ENCODE results near the gene TSPAN9. TPM values are rescaled to one million over a fixed set of nuclear protein-coding genes. Genes with fewer than 3 reads are reported as not detected.
A peak's percentile ranks its signal among the peaks of the same experiment; 100 is the strongest.

Gene TSPAN9
- total RNA-seq, 1 donor from 2014 or later: 49.4 TPM

- Mint-ChIP-seq H3K4me3 (no peak overlapping the region), H3K27ac (peak overlapping the region; percentile 32), H3K36me3 (peaks cover 11% of the 10 kb centered on the region), H3K9me3 (peaks cover 4% of the 10 kb centered on the region), H3K27me3 (ENCODE audit: low read depth) (no peaks in the 10 kb centered on the region), H3K4me1 (peaks cover 20% of the 10 kb centered on the region)
- TF ChIP-seq CTCF (IDR thresholded peaks at IDR 0.05; ENCODE audit: unreplicated experiment): no peak
- DNase-seq (ENCODE audit: low spot score in 2 of 2, unreplicated experiment in 2 of 2): no peak
Observed at GRCh38 chr12:3091382-3092241, 14.4 kb downstream of the TSPAN9 start.

GRCh38 chr12:3092764-3093163, 15.6 kb downstream of the TSPAN9 start:
- Mint-ChIP-seq H3K4me3 (no peak overlapping the region), H3K9me3 (peaks cover 4% of the 10 kb centered on the region), H3K4me1 (peaks cover 25% of the 10 kb centered on the region), H3K36me3 (peaks cover 10% of the 10 kb centered on the region), H3K27me3 (ENCODE audit: low read depth) (no peaks in the 10 kb centered on the region), H3K27ac (peak overlapping the region; percentile 21)
- no peak for DNase-seq (ENCODE audit: low spot score in 2 of 2, unreplicated experiment in 2 of 2)
- no peak for TF ChIP-seq CTCF (IDR thresholded peaks at IDR 0.05; ENCODE audit: unreplicated experiment)

- peaks cover 20% of the 10 kb centered on the region for H3K36me3 Mint-ChIP-seq
- H3K4me3 Mint-ChIP-seq: peak overlapping the region; percentile 41
- TF ChIP-seq CTCF (IDR thresholded peaks at IDR 0.05; ENCODE audit: unreplicated experiment): no peak
- peaks cover 11% of the 10 kb centered on the region for H3K9me3 Mint-ChIP-seq
- H3K27ac Mint-ChIP-seq: peak overlapping the region; percentile 86
- peak; percentile 73 to 82 for DNase-seq (ENCODE audit: low spot score in 2 of 2, unreplicated experiment in 2 of 2)
- H3K4me1 Mint-ChIP-seq: peaks cover 25% of the 10 kb centered on the region
- no peaks in the 10 kb centered on the region for H3K27me3 Mint-ChIP-seq (ENCODE audit: low read depth)
Observed at GRCh38 chr12:3097186-3097804, 20.1 kb downstream of the TSPAN9 start.

- DNase-seq (ENCODE audit: low spot score in 2 of 2, unreplicated experiment in 2 of 2): no peak
- H3K27ac Mint-ChIP-seq: peak overlapping the region; percentile 86
- TF ChIP-seq CTCF (IDR thresholded peaks at IDR 0.05; ENCODE audit: unreplicated experiment): no peak
- peaks cover 28% of the 10 kb centered on the region for H3K4me1 Mint-ChIP-seq
- peaks cover 20% of the 10 kb centered on the region for H3K36me3 Mint-ChIP-seq
- H3K9me3 Mint-ChIP-seq: peaks cover 11% of the 10 kb centered on the region
- H3K27me3 Mint-ChIP-seq (ENCODE audit: low read depth): no peaks in the 10 kb centered on the region
- H3K4me3 Mint-ChIP-seq: peak overlapping the region; percentile 41
Observed at GRCh38 chr12:3097836-3098235, 20.7 kb downstream of the TSPAN9 start.

- Mint-ChIP-seq H3K4me1 (peaks cover 34% of the 10 kb centered on the region), H3K27me3 (ENCODE audit: low read depth) (no peaks in the 10 kb centered on the region), H3K4me3 (no peak overlapping the region), H3K36me3 (peaks cover 18% of the 10 kb centered on the region), H3K9me3 (peaks cover 11% of the 10 kb centered on the region), H3K27ac (peak overlapping the region; percentile 86)
- no peak for DNase-seq (ENCODE audit: low spot score in 2 of 2, unreplicated experiment in 2 of 2)
- TF ChIP-seq CTCF (IDR thresholded peaks at IDR 0.05; ENCODE audit: unreplicated experiment): no peak
Observed at GRCh38 chr12:3098436-3098835, 21.3 kb downstream of the TSPAN9 start.

All from mesothelial cell of epicardium (in vitro differentiated cells).